Occipital lobe (tissue), 2 donors: ENCODE measurements around the gene GCNA. TPM values are rescaled to one million over a fixed set of nuclear protein-coding genes. Genes with fewer than 3 reads are reported as not detected.

Source experiments
- DNase-seq: peaks from one replicate; lab custom pipeline; 2025; lab: John Stamatoyannopoulos, UW
- total RNA-seq: library from RNA; depleted of rRNA; stranded (reverse); fragments of >200 nt; gene quantifications from one replicate; pipeline ENCODE4 v1.2.3, GENCODE V29; 2014

GCNA gene, protein sequence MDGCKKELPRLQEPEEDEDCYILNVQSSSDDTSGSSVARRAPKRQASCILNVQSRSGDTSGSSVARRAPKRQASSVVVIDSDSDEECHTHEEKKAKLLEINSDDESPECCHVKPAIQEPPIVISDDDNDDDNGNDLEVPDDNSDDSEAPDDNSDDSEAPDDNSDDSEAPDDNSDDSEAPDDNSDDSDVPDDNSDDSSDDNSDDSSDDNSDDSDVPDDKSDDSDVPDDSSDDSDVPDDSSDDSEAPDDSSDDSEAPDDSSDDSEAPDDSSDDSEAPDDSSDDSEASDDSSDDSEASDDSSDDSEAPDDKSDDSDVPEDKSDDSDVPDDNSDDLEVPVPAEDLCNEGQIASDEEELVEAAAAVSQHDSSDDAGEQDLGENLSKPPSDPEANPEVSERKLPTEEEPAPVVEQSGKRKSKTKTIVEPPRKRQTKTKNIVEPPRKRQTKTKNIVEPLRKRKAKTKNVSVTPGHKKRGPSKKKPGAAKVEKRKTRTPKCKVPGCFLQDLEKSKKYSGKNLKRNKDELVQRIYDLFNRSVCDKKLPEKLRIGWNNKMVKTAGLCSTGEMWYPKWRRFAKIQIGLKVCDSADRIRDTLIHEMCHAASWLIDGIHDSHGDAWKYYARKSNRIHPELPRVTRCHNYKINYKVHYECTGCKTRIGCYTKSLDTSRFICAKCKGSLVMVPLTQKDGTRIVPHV
- 3.0 TPM for total RNA-seq

DNA sequence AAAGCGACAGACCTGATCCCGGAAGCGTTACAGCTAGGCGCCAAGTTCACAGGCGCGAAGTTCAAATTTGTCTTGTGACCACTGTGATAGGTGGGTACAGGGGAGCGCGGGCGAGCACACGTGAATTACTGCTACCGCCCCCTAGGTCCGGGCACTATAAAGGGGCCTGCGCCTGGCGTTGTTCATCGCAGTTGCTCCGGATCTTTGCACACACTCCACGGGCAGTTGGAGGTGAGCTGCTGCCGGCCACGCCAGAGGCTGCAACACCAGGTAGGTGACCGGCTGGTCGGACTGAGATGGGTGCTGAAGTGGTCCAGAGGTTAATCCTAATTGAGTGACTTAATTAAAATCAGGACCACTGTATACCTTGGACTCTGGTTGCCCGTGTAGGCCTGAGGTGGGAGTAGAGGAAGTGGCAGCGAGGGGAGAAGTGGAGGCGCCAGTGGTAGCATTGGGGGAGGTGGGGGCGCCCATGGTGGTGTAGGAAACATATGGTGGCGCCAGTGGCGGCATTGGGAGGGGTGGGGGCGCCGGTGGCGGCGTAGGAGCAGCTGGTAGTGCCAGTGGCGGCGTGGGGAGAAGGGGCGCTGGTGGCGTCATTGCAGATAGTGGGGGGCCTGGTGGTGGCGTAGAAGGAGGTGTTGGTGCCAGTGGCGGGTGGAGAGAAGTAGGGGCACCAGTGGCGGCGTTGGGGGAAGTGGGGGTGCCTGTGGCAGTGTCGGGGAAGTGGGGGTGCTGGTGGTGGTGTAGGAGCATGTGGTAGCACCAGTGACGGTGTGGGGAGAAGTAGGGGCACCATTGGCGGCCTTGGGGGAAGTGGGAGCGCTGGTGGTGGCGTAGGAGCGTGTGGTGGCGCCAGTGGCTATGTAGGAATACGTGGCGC lies at the start of gene GCNA:
GCNA (plus strand) TSS at position 185 of the 883 bp plus-strand sequence. CDS start 2,385 bp downstream, outside the sequence.
- no peak for DNase-seq

GRCh38 chrX:71532078-71532752 lies 46.0 kb upstream of the GCNA start:
- DNase-seq, result no peak

- peak; percentile 84 for DNase-seq
Measured at GRCh38 chrX:71532753-71533425, 45.3 kb upstream of the GCNA start, which contains the start of gene OGT. Gene OGT, plus strand, starts transcription at chrX:71533104. Its CDS starts 196 bp downstream, at chrX:71533300.

DNA sequence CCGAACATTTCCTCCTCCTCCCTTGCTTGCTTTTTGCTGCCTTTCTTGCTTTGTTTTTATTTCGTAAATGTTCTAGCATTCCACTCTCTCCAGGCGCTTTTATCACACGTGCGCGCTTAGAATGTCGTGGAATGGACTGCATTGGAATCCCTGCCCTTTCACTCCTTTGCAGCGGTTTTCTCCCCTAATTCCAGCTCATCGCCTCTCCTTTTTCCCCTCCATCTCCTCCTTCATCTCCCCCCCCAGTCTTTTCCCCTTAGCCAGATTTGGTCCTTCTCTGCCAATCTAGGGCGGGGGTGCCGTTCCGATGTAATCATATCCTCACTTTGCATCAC lies 44.8 kb upstream of the GCNA start:
- DNase-seq, result no peak

DNA sequence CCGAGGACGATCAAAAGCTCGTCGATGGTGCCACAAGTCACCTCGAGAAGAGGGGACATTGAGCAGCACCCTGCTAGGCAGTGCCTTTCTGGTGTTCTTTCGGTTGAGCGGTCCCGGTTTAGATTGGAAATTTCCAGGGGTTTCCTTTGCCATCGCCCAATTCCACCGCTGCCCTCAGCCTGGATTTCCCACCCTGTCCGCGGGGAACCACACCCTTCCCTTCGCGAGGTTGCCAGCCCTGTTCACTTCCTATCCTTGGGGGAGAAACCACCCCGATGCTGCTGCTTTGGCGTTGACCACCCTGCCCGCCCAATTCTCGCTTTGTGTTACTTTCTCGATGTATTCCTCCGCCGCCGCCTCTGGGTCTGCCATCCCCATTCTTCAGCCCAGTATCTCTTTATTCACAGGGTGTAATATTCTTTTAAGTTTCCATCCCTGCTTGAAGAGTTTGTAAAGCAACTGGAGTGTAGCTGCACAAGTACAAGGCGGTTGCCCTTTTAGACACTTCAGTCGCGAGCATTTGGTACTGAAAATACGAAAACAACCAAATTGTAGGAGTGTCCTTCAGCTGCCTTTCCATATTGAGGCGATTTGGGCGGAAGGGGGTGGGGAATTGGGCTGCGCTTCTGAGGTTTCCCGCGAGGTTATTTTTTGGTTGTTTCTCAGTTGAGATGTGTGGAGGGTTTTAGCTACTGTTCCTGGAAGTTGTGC lies 44.2 kb upstream of the GCNA start:
- DNase-seq, result peak; percentile 8

DNA sequence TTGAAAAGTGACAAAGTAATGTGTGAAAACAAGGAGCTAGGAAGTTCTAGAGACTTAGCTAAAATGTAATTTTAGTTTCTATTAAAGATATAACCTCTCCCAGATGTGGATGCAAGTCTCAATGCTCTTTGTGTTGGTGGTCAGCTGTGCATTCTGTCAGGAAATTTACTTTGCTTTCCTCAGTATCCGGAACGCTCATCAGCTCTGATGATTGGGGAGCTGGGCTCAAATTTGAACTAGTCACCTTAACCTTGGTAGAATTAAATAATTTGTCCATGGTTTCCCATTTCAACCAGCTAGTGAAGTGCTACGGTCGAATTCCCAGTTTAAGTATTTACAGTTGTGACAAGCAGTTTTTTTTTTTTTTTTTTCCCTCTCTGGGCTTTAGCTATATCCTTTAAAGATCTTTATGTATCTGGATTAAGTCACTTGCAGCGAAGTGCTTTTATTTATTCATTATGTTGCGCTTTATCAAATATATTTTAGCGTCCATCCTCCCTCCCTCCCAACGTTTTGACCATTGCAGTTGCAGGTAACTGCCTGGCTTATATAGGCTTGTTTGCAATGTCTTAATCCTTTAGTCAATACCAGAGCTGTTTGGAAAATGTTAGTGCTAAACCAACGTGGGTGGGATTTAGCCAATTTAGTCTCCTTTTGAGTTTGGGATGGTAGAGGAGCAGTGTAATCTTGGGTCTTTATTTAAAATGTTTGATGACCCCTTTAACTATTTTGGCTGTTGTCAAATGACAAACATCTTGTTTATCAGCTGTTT lies 43.3 kb upstream of the GCNA start:
- DNase-seq, result no peak

GRCh38 chrX:71536285-71536684 lies 42.0 kb upstream of the GCNA start:
- DNase-seq, result no peak

DNA sequence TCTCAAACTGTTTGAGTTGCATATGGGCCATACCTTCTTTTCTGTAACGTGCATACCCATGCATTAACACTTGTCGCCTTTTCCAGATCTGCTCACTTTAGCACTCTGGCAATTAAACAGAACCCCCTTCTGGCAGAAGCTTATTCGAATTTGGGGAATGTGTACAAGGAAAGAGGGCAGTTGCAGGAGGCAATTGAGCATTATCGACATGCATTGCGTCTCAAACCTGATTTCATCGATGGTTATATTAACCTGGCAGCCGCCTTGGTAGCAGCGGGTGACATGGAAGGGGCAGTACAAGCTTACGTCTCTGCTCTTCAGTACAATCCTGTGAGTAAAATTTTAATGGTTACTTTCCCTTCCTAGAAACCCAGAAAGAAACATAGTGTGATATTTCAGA lies 40.5 kb upstream of the GCNA start:
- no peak for DNase-seq

DNA sequence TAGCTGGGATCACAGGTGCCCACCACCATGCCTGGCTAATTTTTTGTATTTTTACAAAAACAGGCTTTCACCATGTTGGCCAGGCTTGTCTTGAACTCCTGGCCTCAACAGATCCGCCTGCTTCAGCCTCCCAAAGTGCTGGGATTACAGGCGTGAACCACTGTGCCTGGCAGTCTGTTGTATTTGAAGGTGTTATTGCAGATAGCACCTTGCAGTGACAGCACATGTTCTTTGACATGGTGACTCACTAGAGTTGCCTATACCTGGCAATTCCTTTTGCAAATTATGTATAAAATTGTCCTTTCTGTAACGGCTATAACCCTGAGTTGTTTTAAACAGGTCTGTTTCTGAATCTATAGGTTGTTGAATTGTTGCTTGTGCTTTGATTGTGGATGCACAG lies 37.4 kb upstream of the GCNA start:
- DNase-seq, result no peak

DNA sequence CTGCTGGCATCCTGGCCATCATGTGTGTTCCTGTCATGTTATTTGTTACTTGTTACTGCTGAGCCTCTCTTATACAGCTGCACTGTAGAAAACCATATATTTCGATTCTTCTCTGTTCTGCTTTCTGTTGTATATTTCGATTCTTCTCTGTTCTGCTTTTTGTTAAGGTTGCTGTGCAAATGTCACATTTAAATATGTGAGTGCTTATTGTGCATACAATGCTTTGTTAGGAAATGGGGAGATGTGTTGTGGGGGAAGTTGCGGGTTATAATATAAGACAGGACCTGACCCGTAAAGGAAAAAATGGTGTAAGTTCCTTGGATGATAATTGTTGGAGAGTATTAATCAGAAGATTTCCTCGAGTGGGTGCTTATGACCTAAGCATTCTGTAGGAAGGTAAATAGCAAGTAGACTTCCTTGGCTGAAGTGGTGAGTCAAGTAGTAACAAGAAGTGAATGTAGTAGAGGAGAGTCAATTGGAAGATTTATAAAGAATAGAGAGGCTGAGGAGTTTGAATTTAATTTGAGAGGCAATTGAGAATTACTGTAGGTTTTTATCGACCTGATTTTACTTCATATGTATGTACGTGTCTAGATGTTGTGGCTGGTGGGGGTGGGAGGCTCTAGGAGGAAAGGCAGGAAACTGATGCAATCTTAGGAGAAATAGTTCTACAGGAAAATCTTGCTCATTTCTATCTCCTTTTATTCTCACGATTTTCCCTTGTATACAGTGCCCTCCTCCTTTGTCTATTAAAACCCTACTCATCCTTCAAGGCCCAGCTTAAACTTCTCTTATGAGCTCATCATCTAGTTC lies 36.8 kb upstream of the GCNA start:
- no peak for DNase-seq

- no peak for DNase-seq
Measured at GRCh38 chrX:71542411-71542810, 35.8 kb upstream of the GCNA start.

- no peak for DNase-seq
Measured at GRCh38 chrX:71542825-71543224, 35.4 kb upstream of the GCNA start.

GRCh38 chrX:71543316-71543715 lies 34.9 kb upstream of the GCNA start:
- DNase-seq, result no peak

DNA sequence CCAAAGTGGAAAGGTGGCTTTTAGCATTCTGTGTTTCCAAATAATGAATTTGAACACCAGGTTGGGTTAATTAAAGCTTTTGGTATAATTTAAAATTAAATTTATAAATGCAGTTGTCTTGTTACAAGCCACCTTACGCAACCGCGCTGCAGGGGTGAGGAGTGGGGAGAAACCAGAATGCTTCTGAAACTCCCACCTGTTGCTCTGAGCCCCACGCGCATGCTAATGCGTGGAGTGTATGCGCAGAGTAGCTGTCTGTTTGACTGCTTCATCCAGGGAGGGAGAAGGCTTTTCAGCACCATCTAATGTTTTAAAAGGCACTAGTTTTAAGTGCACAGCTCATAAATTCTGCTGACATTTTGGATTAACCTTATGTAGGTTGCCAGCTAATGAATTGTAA lies 32.9 kb upstream of the GCNA start:
- no peak for DNase-seq

DNA sequence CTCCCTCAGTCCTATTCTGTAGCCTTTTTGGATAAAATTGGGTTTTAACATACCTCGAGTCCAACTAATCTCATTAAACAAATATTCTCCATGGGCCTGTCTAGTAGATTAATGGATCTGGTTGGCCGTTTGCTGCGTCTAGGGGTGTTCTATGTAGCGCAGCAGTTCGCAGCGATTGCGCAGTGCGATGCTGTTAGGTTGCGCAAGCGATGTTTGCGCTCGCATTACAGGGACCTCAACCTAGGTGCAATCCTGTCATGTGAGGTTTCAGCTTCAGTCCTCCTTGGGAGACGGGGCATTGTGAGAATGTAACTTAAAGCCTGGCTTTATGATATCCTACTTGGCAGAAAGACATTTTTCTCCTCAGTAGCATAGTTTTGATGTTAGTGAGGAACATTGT lies 31.4 kb upstream of the GCNA start:
- DNase-seq, result no peak

GRCh38 chrX:71547339-71547738 lies 30.9 kb upstream of the GCNA start:
- DNase-seq, result no peak

- DNase-seq, result no peak
Measured at GRCh38 chrX:71549986-71550385, 28.3 kb upstream of the GCNA start.

GRCh38 chrX:71550578-71550977 lies 27.7 kb upstream of the GCNA start:
- DNase-seq, result no peak

DNA sequence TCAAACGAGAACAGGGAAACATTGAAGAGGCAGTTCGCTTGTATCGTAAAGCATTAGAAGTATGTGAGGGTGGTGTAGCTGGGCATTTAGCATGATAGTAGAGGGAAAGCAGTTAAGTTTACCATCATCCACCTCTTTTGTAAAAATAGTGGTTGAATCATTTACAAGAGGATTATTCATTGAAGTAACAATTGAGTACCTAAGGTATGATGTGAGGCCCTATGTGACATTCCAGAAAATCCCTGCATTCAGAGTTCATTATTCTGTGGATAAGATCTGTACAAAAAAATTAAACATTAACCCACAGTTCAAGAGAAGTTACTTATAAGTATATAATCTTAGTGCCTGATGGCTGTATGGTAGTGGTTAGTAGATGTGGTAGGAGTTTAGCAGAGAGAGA lies 22.2 kb upstream of the GCNA start:
- no peak for DNase-seq
